WTC11 (cell line): ENCODE results near the gene EXOSC2. TPM values are rescaled to one million over a fixed set of nuclear protein-coding genes. Genes with fewer than 3 reads are reported as not detected.

ENCODE experiments used
- ATAC-seq: fragments of 200-7000 bp; cut with Tn5 transposase; 2 replicates; pipeline ENCODE4 v1.10.0; 2021; ENCODE audit warnings: mild to moderate bottlenecking, moderate library complexity
- CTCF ChIA-PET: fragments of 300-600 bp; sonication (Branson Sonifier 250); formaldehyde crosslinking; loops from one replicate; lab custom pipeline; 2021; ENCODE audit warnings: antibody characterized with exemption; lab: Charles Lee
- POLR2A ChIA-PET: fragments of 350-600 bp; sonication (Branson Sonifier 250); formaldehyde crosslinking; loops from one replicate; lab custom pipeline; 2021; ENCODE audit warnings: antibody characterized with exemption; lab: Charles Lee
- DNase-seq: peaks from one replicate; pipeline ENCODE4 v3.0.0; 2021; ENCODE audit warnings: low spot score
- H3K27ac Mint-ChIP-seq: 2 replicates; pipeline ENCODE4 v1.8.0; 2021; ENCODE audit warnings: mixed read lengths
- H3K27me3 Mint-ChIP-seq: 2 replicates; pipeline ENCODE4 v1.8.0; 2021; ENCODE audit warnings: low read depth, mild to moderate bottlenecking, moderate library complexity, mixed read lengths
- H3K36me3 Mint-ChIP-seq: 2 replicates; pipeline ENCODE4 v1.8.0; 2021; ENCODE audit warnings: mixed read lengths
- H3K4me1 Mint-ChIP-seq: 2 replicates; pipeline ENCODE4 v1.8.0; 2022; ENCODE audit warnings: mixed read lengths
- H3K4me3 Mint-ChIP-seq: 2 replicates; pipeline ENCODE4 v1.8.0; 2021; ENCODE audit warnings: mild to moderate bottlenecking, moderate library complexity, mixed read lengths
- H3K9me3 Mint-ChIP-seq: 2 replicates; pipeline ENCODE4 v1.8.0; 2021; ENCODE audit warnings: mixed read lengths
- AR ChIP-seq: fragments of 250-450 bp; sonication (Bioruptor Pico); IDR thresholded peaks from 2 replicates; pipeline ENCODE4 v1.9.0; 2021; ENCODE audit warnings: mild to moderate bottlenecking
- ATF2 ChIP-seq: sonication (generic); formaldehyde crosslinking; IDR thresholded peaks from 2 replicates; pipeline ENCODE4 v1.8.1; 2022; ENCODE audit warnings: low read depth, missing genetic modification reagents, borderline replicate concordance
- CTCF ChIP-seq: fragments of 200-600 bp; IDR thresholded peaks from 2 replicates; pipeline ENCODE4 v1.8.0; 2022; ENCODE audit warnings: antibody characterized with exemption
- E2F4 ChIP-seq: sonication (generic); formaldehyde crosslinking; IDR thresholded peaks from 2 replicates; pipeline ENCODE4 v1.8.1; 2022; ENCODE audit warnings: low read depth, mild to moderate bottlenecking, moderate library complexity, missing genetic modification reagents, borderline replicate concordance
- ELF4 ChIP-seq: sonication (generic); formaldehyde crosslinking; IDR thresholded peaks from 2 replicates; pipeline ENCODE4 v1.8.1; 2022; ENCODE audit warnings: low read depth, mild to moderate bottlenecking, moderate library complexity, missing genetic modification reagents
- GTF2I ChIP-seq: fragments of 250-450 bp; sonication (Bioruptor Pico); conservative IDR thresholded peaks from 2 replicates; pipeline ENCODE4 v1.4.0; 2021; ENCODE audit warnings: mild to moderate bottlenecking
- HMGXB4 ChIP-seq: sonication (generic); formaldehyde crosslinking; IDR thresholded peaks from 2 replicates; pipeline ENCODE4 v1.8.1; 2023; ENCODE audit warnings: mild to moderate bottlenecking, moderate library complexity, missing genetic modification reagents
- NFATC4 ChIP-seq: fragments of 250-450 bp; sonication (Bioruptor Pico); IDR thresholded peaks from 2 replicates; pipeline ENCODE4 v1.9.0; 2021; ENCODE audit warnings: mild to moderate bottlenecking
- NFE2L1 ChIP-seq: sonication (generic); formaldehyde crosslinking; IDR thresholded peaks from 2 replicates; pipeline ENCODE4 v1.8.1; 2023; ENCODE audit warnings: missing genetic modification reagents
- OVOL2 ChIP-seq: fragments of 250-450 bp; sonication (Bioruptor Pico); IDR thresholded peaks from 2 replicates; pipeline ENCODE4 v1.9.0; 2021; ENCODE audit warnings: mild to moderate bottlenecking, borderline replicate concordance
- SP1 ChIP-seq: sonication (generic); formaldehyde crosslinking; conservative IDR thresholded peaks from 2 replicates; pipeline ENCODE4 v1.8.1; 2022; ENCODE audit warnings: missing genetic modification reagents
- ZBTB43 ChIP-seq: sonication (generic); formaldehyde crosslinking; IDR thresholded peaks from 2 replicates; pipeline ENCODE4 v1.8.1; 2023; ENCODE audit warnings: mild to moderate bottlenecking, missing genetic modification reagents
- ZNF232 ChIP-seq: sonication (generic); formaldehyde crosslinking; IDR thresholded peaks from 2 replicates; pipeline ENCODE4 v1.8.0; 2022; ENCODE audit warnings: mild to moderate bottlenecking, missing genetic modification reagents
- ZNF281 ChIP-seq: sonication (generic); formaldehyde crosslinking; IDR thresholded peaks from 2 replicates; pipeline ENCODE4 v1.8.0; 2023; ENCODE audit warnings: mild to moderate bottlenecking, missing genetic modification reagents
- ZNF423 ChIP-seq: fragments of 250-450 bp; sonication (Bioruptor Pico); IDR thresholded peaks from 2 replicates; pipeline ENCODE4 v2.1.2; 2022; ENCODE audit warnings: mild to moderate bottlenecking, moderate library complexity
- ZNF532 ChIP-seq: fragments of 250-450 bp; sonication (Bioruptor Pico); IDR thresholded peaks from 2 replicates; pipeline ENCODE4 v1.9.0; 2021; ENCODE audit warnings: mild to moderate bottlenecking, borderline replicate concordance
- total RNA-seq: library from RNA; stranded (reverse); gene quantifications from 3 replicates; pipeline ENCODE4 v1.2.3, GENCODE V29; 2021

EXOSC2 gene
- total RNA-seq, 1 experiment from 2014 or later, result 76.1 TPM

GRCh38 chr9:130732136-130732535, 38.6 kb downstream of the EXOSC2 start:
- no peak for DNase-seq
- no peak for TF ChIP-seq ZNF232 (CRISPR knock-in tag)
- TF ChIP-seq GTF2I (CRISPR knock-in tag), result 0 out of 2 replicates have a peak, but pooled peaks have one; percentile 26
- no peak overlapping the region for H3K27ac Mint-ChIP-seq

GRCh38 chr9:130732793-130733221, 39.2 kb downstream of the EXOSC2 start:
- ChIA-PET CTCF (interaction anchor here (1.2 to 1.9 kb wide), 7 partner anchors 19 to 133 kb away, joined by 3 to 14 read pairs (median 7); no protein-coding TSS in a partner anchor), POLR2A (no interaction called here)
- no peak for TF ChIP-seq SP1 (CRISPR knock-in tag)
- no peak for TF ChIP-seq ZNF423 (CRISPR knock-in tag)
- no peak for TF ChIP-seq ZNF281 (CRISPR knock-in tag)
- TF ChIP-seq AR (CRISPR knock-in tag), result no peak
- no peak for TF ChIP-seq OVOL2
- no peak for TF ChIP-seq HMGXB4 (CRISPR knock-in tag)
- no peak for TF ChIP-seq ZBTB43
- TF ChIP-seq ELF4 (CRISPR knock-in tag), result no peak
- no peak for TF ChIP-seq ATF2
- TF ChIP-seq NFE2L1 (CRISPR knock-in tag), result no peak
- TF ChIP-seq ZNF532 (CRISPR knock-in tag), result no peak
- no peak for TF ChIP-seq E2F4 (CRISPR knock-in tag)
- TF ChIP-seq NFATC4 (CRISPR knock-in tag), result no peak
- TF ChIP-seq CTCF, result no peak
- Mint-ChIP-seq H3K27me3 (no peaks in the 10 kb centered on the region), H3K36me3 (peaks cover 7% of the 10 kb centered on the region), H3K27ac (peak overlapping the region; percentile 93), H3K9me3 (peaks cover 5% of the 10 kb centered on the region), H3K4me1 (peaks cover 23% of the 10 kb centered on the region), H3K4me3 (no peak overlapping the region)
- no peak for ATAC-seq
- no peak for DNase-seq

More at GRCh38 chr9:130732136-130732535, 38.6 kb downstream of the EXOSC2 start:
- ChIA-PET POLR2A (no interaction called here), CTCF (interaction anchor here (0.6 to 1.9 kb wide), 11 partner anchors 18 to 134 kb away, joined by 3 to 14 read pairs (median 4); partner anchors contain the start of gene EXOSC2)
- Mint-ChIP-seq H3K4me3 (no peak overlapping the region), H3K4me1 (peaks cover 23% of the 10 kb centered on the region), H3K36me3 (peaks cover 7% of the 10 kb centered on the region), H3K9me3 (peaks cover 5% of the 10 kb centered on the region), H3K27me3 (no peaks in the 10 kb centered on the region)
- peak; percentile 56 for ATAC-seq
